Adipocyte (in vitro differentiated cells): Measurements from ENCODE around the gene FERMT1.

Source experiments
- DNase-seq: peaks from one replicate; pipeline ENCODE4 v3.0.0-alpha.2; 2015; ENCODE audit warnings: low read depth
- H3K27me3 ChIP-seq: replicated peaks from 2 replicates; pipeline ENCODE4 v1.7.0; 2013; ENCODE audit warnings: mild to moderate bottlenecking, low read length, moderate library complexity; ENCODE audit not compliant: control insufficient read depth, insufficient read depth
- H3K36me3 ChIP-seq: 2 replicates; pipeline ENCODE4 v1.7.0; 2013; ENCODE audit warnings: low read length, mild to moderate bottlenecking, moderate library complexity; ENCODE audit not compliant: control insufficient read depth, insufficient read depth, severe bottlenecking
- H3K4me1 ChIP-seq: 2 replicates; pipeline ENCODE4 v1.7.0; 2013; ENCODE audit warnings: mild to moderate bottlenecking, low read length, moderate library complexity; ENCODE audit not compliant: control insufficient read depth, insufficient read depth
- H3K4me3 ChIP-seq: 2 replicates; pipeline ENCODE4 v1.7.0; 2013; ENCODE audit warnings: mild to moderate bottlenecking, low read length, moderate library complexity
- H3K9ac ChIP-seq: 2 replicates; pipeline ENCODE4 v1.7.0; 2013; ENCODE audit warnings: mild to moderate bottlenecking, low read length, moderate library complexity
- H3K9me3 ChIP-seq: 2 replicates; pipeline ENCODE4 v1.7.0; 2013; ENCODE audit warnings: mild to moderate bottlenecking, low read length, moderate library complexity; ENCODE audit not compliant: control insufficient read depth

The FERMT1 gene

DNA sequence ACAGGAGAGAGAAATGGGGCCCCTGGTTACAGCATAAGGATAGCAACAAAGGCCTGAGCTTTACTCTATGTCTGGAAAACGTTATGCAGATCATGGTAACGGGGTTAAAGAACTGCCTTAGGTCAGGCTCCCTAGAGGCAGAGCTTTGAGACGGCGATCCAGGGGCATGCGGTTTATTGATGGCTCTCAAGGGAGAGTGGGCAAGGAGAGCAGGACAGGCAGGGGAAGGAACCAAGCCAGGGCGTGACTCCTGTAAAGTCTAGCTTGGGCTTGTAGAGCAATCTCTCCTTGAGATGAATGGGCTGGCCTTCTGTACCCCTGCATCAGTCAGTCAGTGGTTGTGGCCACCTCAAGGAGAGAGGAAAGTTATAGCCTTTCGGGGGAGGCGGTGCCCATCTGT lies 12.5 kb upstream of the FERMT1 start:
- Histone ChIP-seq H3K4me3 (no peak overlapping the region), H3K9ac (no peak overlapping the region), H3K4me1 (peaks cover 9% of the 10 kb centered on the region), H3K36me3 (no peaks in the 10 kb centered on the region), H3K27me3 (peaks cover 43% of the 10 kb centered on the region), H3K9me3 (no peaks in the 10 kb centered on the region)
- no peak for DNase-seq

DNA sequence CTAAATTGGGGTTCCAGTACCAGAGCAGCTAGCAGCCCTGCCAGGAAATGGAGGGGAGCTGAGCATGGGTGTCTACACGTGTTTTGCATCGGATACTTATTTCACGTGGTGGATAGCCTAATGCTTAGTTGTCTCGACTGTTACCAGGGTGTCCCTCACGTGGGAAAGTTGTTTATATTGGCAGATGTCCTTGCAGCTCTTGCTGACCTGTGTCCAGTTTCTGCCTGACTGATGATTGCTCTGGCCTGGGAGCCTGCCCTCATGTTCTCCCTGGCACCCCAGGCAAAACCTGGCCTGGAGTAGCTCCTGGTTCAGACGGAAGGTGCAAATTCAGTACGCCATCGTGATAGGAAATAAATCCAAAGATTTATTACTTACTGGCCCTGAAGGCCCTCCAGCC lies 11.8 kb upstream of the FERMT1 start:
- H3K4me1 ChIP-seq = peaks cover 9% of the 10 kb centered on the region
- no peak for DNase-seq
- H3K9ac ChIP-seq = no peak overlapping the region
- no peak overlapping the region for H3K4me3 ChIP-seq
- no peaks in the 10 kb centered on the region for H3K9me3 ChIP-seq
- H3K27me3 ChIP-seq = peaks cover 43% of the 10 kb centered on the region
- no peaks in the 10 kb centered on the region for H3K36me3 ChIP-seq

DNA sequence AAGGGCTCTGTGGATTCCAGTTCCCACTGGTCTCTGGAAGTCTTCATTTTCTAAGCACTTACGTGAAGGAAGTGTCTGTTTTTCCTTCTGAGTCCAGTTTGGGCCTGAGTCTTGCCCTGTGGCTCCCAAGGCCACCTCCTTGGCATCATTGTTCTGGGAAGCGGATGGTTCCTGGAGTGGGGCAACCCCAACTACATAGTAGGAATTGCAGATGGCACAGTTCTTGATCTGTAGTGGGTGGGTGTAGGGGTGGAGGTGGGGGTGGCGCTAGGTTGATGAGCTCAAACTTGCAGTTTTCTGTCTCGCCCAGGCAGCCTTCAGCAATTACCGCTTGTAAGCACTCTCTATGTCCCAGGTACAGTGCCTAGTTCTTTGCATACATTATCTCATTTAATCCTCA lies 7.2 kb upstream of the FERMT1 start:
- Histone ChIP-seq H3K4me3 (no peak overlapping the region), H3K4me1 (peaks cover 6% of the 10 kb centered on the region), H3K9ac (no peak overlapping the region), H3K9me3 (no peaks in the 10 kb centered on the region), H3K27me3 (peaks cover 6% of the 10 kb centered on the region), H3K36me3 (no peaks in the 10 kb centered on the region)
- no peak for DNase-seq

DNA sequence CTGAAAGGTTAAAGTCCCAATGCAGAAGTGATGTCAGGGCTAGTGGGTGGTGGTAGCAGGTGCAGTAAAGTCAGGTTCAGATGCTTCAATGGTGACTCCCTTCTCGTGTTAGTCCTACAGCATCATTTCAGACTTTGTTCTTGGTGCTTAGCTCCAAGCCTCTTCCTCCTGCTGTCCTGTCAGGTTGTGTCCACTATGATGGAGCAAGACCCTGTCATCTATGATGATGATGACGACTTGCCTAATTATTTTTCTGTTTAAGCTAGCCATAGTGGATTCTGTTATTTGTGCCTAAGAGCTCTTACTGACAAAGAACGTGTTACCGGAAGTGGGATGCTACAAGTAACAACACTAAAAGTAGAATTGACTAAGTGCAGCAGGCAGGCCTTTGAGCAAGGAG lies 5.0 kb upstream of the FERMT1 start:
- H3K9ac ChIP-seq = no peak overlapping the region
- no peak overlapping the region for H3K4me3 ChIP-seq
- peaks cover 5% of the 10 kb centered on the region for H3K4me1 ChIP-seq
- H3K9me3 ChIP-seq = no peaks in the 10 kb centered on the region
- H3K36me3 ChIP-seq = no peaks in the 10 kb centered on the region
- H3K27me3 ChIP-seq = no peaks in the 10 kb centered on the region
- DNase-seq = no peak

DNA sequence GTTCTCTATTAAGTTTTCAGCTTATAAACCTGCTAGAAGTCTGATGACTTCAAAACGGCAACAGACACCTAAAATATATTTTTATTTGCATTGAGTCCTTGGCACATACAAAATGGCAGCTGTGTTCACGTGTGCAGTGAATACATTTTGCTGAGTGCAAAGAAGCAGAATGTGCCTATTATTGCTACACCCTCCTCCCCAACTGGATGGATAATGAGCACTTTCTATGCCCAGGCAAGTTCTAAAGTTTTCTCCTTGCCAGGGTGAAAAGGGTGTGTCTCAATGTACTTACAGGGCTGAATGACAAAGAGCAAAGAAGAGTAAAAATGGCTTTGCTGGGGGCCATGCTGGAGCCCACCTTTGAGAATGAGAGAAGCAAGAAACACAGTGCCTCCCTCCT lies 4.0 kb upstream of the FERMT1 start:
- Histone ChIP-seq H3K9me3 (no peaks in the 10 kb centered on the region), H3K4me1 (peaks cover 5% of the 10 kb centered on the region), H3K4me3 (no peak overlapping the region), H3K9ac (no peak overlapping the region), H3K36me3 (no peaks in the 10 kb centered on the region), H3K27me3 (no peaks in the 10 kb centered on the region)
- DNase-seq = no peak

DNA sequence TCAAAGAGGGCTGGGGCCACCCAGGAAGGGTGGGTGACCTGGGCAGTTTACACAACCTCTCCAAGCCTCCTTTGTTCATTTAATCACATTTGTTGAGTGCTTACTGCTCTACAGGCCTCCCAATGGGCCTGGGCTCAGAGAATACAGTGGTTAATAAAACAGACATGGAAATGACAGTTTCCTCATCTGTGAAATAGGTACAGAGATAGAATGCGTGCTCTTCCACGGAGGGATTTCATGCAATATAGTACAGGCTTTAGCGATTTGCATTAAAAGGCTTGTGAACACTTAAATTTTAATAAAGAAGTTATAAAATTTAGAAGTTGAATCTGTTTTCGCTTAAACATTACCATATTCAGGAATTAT lies 802 bp upstream of the FERMT1 start:
- H3K36me3 ChIP-seq = no peaks in the 10 kb centered on the region
- DNase-seq = no peak
- peaks cover 5% of the 10 kb centered on the region for H3K4me1 ChIP-seq
- H3K9me3 ChIP-seq = no peaks in the 10 kb centered on the region
- peak overlapping the region; percentile 83 for H3K9ac ChIP-seq
- peak overlapping the region; percentile 83 for H3K4me3 ChIP-seq
- no peaks in the 10 kb centered on the region for H3K27me3 ChIP-seq

DNA sequence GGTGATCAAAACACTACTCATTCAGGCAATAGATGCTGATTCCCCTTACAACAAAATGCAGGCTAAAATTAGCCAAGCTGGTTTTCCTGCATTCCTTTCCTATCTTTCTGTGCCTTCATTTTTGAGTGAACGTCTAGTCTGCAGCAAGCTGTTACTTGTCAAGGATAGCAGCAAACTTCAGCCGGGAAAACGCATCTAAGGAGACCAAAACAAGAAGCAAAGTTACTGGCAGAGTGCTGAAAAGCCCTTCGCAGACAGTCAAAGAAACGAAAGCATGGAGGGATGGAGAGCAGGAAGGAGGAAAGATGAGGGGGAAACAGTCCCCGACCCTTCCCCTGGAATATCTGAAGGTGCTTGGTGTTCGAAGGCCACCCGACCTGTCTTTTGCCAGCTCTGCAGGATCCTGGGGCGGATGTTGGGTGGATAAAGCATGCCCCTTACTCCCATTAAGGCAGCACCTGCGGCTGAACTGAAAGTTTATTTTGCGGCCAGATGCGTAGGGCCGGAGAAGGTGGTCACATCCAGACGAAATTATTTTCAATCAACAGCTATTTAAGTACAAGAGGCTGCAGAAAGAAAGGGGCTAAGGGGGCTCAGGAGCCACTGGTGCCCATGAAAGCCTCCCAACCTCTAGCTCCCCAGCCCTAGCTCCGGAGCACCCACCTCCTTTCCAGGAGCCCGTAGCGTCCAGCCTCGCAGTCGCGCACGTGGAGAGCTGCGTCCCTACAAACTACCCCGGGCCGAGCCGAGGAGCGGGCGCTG lies 538 bp downstream of the FERMT1 start:
- no peaks in the 10 kb centered on the region for H3K36me3 ChIP-seq
- H3K27me3 ChIP-seq = no peaks in the 10 kb centered on the region
- peak; percentile 30 for DNase-seq
- H3K9ac ChIP-seq = peak overlapping the region; percentile 83
- no peaks in the 10 kb centered on the region for H3K9me3 ChIP-seq
- H3K4me3 ChIP-seq = peak overlapping the region; percentile 83
- H3K4me1 ChIP-seq = peaks cover 5% of the 10 kb centered on the region

DNA sequence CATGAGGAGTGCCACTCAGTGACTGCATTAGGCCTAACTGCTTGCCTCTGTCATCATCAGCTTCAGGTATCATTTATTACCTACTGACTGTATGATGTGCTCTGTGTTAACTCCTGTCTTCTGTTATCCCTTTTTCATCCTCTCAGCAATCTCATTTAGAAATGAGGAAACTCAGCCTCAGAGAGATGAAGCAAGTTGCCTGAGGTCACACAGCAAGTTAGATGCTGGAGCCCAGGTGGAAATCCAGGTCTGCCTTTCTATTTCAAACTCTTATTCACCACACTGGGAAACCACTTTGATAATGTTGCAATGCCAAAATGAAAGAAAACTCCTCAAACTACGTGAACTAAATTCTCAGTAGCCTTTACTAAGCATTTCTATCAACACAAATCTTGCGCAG lies 1.3 kb downstream of the FERMT1 start:
- Histone ChIP-seq H3K36me3 (no peaks in the 10 kb centered on the region), H3K4me3 (peak overlapping the region; percentile 83), H3K9me3 (no peaks in the 10 kb centered on the region), H3K9ac (no peak overlapping the region), H3K27me3 (no peaks in the 10 kb centered on the region), H3K4me1 (peaks cover 5% of the 10 kb centered on the region)
- no peak for DNase-seq

DNA sequence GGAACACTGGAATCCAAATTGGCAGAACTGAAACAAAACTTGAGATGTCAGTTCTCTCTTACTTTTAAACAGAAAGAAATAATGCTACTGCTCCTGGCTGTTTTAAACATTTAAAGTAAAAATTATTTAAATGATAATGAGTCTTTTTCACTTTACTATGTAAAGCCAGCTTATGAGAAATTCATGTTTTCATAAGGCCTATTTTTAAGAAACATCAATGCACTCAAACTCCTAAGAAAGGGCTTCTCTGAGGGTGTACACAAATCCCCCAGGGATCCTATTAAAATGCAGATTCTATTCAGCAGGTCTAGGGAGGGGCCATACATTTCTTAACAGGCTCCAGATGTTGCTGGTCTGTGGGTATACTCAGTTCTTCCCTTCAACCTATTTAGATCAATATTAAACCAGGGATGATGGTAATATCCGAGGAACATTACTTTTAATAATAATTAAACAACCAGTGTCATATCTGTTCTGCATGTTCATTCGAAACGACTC lies 2.3 kb downstream of the FERMT1 start:
- H3K4me1 ChIP-seq = peaks cover 5% of the 10 kb centered on the region
- H3K36me3 ChIP-seq = peaks cover 2% of the 10 kb centered on the region
- no peaks in the 10 kb centered on the region for H3K27me3 ChIP-seq
- no peak for DNase-seq
- no peak overlapping the region for H3K4me3 ChIP-seq
- H3K9me3 ChIP-seq = no peaks in the 10 kb centered on the region
- H3K9ac ChIP-seq = no peak overlapping the region

DNA sequence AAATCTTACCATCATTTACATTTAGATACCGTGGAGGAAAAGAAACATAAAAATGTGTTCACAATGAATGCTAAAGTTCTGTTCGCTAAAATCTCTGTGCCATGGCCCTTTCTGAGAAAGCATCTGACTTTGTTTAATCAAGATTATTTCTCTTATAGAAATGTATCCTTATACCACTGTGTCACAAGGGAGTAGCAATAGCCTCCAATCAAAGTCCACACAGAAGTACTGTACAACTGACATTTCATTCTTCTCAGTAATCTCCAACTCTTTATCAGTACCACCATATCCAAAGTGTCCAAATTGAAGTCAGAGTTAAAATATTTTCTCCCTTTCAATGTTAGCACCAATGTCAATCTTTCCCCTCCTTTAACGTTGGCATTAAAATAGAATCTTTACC lies 6.1 kb downstream of the FERMT1 start:
- Histone ChIP-seq H3K4me3 (no peak overlapping the region), H3K27me3 (no peaks in the 10 kb centered on the region), H3K36me3 (peaks cover 19% of the 10 kb centered on the region), H3K4me1 (no peaks in the 10 kb centered on the region), H3K9me3 (peaks cover 14% of the 10 kb centered on the region), H3K9ac (no peak overlapping the region)
- no peak for DNase-seq

DNA sequence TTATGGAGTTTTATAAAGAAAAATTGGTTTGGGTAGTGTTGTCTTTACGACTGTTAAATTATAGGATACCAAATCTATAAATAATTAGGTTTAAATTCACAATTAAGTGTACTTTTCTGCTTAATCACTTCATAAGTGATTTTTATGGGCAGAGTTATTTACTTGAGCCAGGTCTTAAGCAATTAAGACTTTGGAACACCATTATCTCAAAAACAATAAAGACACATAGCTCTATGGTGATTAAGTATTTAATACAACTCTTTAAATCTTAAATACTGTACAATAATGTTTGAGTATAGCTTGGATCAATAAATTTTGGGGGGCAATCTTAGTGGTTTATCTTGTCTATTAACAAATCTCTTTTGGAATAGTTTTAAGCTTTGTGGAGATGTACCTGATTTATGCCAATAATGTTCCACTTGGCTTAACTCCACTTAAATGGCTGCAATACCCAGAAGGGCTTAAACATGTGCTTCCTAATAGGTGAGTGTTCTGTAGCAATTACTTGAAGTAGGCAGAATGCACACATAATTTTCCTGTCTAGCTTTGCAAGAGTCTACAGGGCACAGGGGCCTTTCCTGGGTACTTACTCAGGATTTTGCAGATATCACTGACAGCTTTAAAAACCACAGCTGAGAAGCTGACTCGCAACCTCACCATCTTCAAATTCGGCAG lies 7.5 kb downstream of the FERMT1 start:
- H3K9ac ChIP-seq = no peak overlapping the region
- no peaks in the 10 kb centered on the region for H3K4me1 ChIP-seq
- no peak for DNase-seq
- H3K27me3 ChIP-seq = no peaks in the 10 kb centered on the region
- H3K36me3 ChIP-seq = peaks cover 19% of the 10 kb centered on the region
- no peak overlapping the region for H3K4me3 ChIP-seq
- H3K9me3 ChIP-seq = peaks cover 14% of the 10 kb centered on the region
